HG03439 (cell line): Measurements from ENCODE around the gene KRTAP10-5.
"Not testable (repeated sequence)": the region's sequence is repeated elsewhere in the genome, so short reads cannot be mapped to it uniquely, and the experiment has no call there.

Source experiments
- ATAC-seq: cut with Tn5 transposase; IDR thresholded peaks from one replicate; pipeline ENCODE4 v1.9.1; 2021; ENCODE audit warnings: mild to moderate bottlenecking, moderate library complexity; ENCODE audit not compliant: unreplicated experiment

KRTAP10-5 gene

GRCh38 chr21:44591801-44592130 is 11.4 kb upstream of the KRTAP10-5 start:
- not testable (repeated sequence) for ATAC-seq

- not testable (repeated sequence) for ATAC-seq
Observed at GRCh38 chr21:44590897-44591800, 10.7 kb upstream of the KRTAP10-5 start.

GRCh38 chr21:44590311-44590721 is 9.9 kb upstream of the KRTAP10-5 start:
- ATAC-seq, result no peak

- ATAC-seq, result no peak
Observed at GRCh38 chr21:44589586-44590305, 9.3 kb upstream of the KRTAP10-5 start.

- ATAC-seq, result no peak
Observed at GRCh38 chr21:44589094-44589493, 8.7 kb upstream of the KRTAP10-5 start.

GRCh38 chr21:44585892-44586291 is 5.5 kb upstream of the KRTAP10-5 start:
- no peak for ATAC-seq

GRCh38 chr21:44583800-44584147 is 3.4 kb upstream of the KRTAP10-5 start:
- no peak for ATAC-seq

GRCh38 chr21:44583089-44583799 is 2.8 kb upstream of the KRTAP10-5 start:
- no peak for ATAC-seq

- ATAC-seq, result no peak
Observed at GRCh38 chr21:44582055-44582454, 1.7 kb upstream of the KRTAP10-5 start.

- ATAC-seq, result no peak
Observed at GRCh38 chr21:44581158-44581557, 754 bp upstream of the KRTAP10-5 start.

GRCh38 chr21:44579833-44580144 is 615 bp downstream of the KRTAP10-5 start:
- no peak for ATAC-seq

- no peak for ATAC-seq
Observed at GRCh38 chr21:44579056-44579832, 1.2 kb downstream of the KRTAP10-5 start.

GRCh38 chr21:44578371-44579055 is 1.9 kb downstream of the KRTAP10-5 start:
- no peak for ATAC-seq

- ATAC-seq, result no peak
Observed at GRCh38 chr21:44576025-44576420, 4.4 kb downstream of the KRTAP10-5 start.

GRCh38 chr21:44575307-44576024 is 4.9 kb downstream of the KRTAP10-5 start:
- ATAC-seq, result no peak

GRCh38 chr21:44574457-44575306 is 5.7 kb downstream of the KRTAP10-5 start:
- no peak for ATAC-seq

GRCh38 chr21:44573630-44574456 is 6.6 kb downstream of the KRTAP10-5 start, which contains the start of gene KRTAP10-4:
Gene KRTAP10-4, plus strand, starts transcription at chr21:44573729. Its CDS starts 30 bp downstream, at chr21:44573759.
- not testable (repeated sequence) for ATAC-seq
